ENCODE data around the gene C10orf62.
"Not testable (repeated sequence)": the region's sequence is repeated elsewhere in the genome, so short reads cannot be mapped to it uniquely, and the experiment has no call there.

Gene C10orf62

GRCh38 chr10:97589479-97589878 lies at the start of gene C10orf62:
TSS of gene C10orf62 (plus strand) at chr10:97589721. CDS start at chr10:97589898, 177 bp downstream.
- no peak for DNase-seq (ENCODE audit: extremely low read depth in 1 of 2, low read depth in 1 of 2)

- no peak for DNase-seq (ENCODE audit: extremely low read depth in 1 of 2, low read depth in 1 of 2)
Measured at GRCh38 chr10:97540669-97541500, 48.6 kb upstream of the C10orf62 start.

DNA sequence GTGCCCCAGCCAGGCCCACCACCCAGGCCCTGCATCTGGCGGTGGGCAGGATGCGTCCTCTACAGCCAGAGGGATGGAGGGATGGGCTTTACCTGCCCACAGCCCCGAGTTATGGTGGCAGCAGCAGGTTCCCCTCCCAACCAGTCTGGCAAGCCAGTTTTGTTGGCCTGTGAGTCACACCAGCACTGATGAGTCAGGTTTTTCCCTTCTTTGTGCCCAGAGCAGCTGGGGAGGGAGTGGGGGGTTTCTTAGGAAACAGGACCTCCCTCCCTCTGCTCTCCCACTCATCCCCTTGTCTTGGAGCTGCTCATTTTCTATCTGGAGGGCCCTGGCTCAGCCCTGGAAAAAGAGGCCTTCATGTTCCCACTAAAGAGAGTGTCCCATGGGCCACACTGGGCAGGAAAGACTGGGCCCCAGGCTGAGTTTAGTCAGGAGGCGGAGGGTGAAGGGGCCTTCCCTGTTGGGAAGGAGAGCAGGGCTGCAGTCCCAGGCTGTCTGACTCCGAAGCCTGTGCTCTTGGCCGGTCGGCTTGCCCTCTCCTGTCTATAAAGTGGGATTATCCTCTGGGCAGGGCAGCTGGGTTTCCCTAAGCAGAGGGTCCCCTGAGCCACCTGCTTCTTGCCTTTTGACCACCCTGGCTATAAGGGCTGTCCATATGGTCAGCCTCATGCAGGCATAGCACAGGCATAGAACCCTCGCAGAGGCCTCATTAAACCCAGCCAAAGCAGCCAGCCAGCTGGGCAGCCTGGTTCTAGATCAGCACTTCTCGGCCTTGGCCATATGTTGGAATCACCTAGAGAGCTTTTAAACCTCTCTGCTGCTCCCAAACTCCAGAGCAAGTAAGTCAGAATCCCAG lies 47.1 kb upstream of the C10orf62 start:
- DNase-seq (ENCODE audit: extremely low read depth in 1 of 2, low read depth in 1 of 2): peak in 1 of 2 donors; percentile 39

DNA sequence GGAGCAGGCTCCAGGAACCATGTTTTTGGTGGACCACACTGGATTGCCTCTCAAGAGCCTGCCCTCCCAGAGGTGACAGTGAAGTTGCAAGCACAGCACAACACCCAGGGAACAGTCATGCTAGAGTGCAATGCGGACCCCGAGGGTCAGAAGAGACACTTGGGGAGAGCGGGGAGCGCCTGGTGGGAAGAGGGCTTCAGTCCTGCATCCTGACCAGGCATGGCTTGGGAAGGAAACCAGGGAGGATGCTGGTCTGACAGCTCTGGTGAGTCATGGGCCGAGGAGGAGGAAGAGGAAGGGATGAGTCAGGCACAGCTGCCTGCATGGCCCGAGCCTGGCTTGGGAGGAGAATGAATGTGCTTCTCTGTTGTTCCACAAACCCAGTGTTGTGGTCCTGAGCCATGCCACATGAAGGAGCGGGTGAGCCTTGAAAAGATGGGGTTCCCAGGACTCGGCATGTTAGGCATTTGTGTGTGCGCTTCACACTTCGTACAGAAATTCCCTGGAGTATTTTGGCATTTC lies 46.4 kb upstream of the C10orf62 start:
- peak; percentile 35 to 61 for DNase-seq (ENCODE audit: extremely low read depth in 1 of 2, low read depth in 1 of 2)

DNA sequence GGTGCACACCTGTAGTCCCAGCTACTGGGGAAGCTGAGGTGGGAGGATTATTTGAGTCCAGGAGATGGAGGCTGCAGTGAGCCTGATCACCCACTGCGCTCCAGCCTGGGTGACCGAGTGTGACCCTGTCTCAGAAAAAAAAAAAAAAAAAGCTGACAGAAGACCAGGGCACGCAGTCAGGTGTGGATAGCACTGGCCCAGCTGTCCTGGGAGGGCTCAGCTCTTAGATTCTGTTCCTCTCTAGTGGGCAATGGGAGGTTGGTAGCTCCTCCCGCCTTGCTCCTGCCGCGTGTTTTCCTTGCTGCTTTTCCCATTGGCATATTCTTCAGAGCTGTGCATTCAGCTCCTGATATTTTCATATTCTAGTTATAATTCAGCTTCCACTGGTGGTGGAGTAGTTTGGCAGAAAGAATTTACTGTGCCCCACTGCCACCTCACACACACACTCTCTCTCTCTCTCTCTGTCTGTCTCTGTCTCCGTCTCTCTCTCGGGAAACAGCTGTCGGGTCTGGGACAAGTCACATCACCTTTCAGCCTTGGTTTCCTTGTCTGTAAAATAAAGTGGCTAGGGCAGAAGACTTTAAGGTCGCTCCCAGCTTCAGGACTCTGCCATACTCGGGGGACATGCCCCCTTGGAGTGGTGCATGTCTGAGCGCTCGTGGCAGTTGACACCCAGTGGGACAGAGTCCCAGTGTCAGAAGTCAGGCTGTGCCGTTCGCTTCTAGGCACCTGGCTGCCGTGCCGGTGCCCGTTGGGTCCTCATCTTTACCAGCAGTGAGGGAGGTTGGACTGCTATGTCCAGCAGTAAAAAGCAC lies 42.9 kb upstream of the C10orf62 start:
- no peak for DNase-seq (ENCODE audit: extremely low read depth in 1 of 2, low read depth in 1 of 2)

DNA sequence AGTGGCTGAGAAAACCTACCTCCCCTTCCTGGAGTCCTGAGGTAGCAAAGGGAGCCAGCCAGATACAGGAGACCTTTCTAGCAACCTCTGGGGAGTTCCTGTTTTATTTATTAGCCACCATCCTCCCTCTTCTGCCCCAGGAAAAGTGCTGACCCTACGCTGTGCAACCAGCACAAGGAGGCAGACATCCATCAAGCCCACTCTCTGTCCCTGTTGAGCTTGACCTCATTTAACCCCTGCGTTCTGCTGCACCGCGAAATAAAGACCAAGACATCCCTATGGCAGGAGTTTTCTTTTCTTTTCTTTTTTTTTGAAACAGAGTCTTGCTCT lies 42.3 kb upstream of the C10orf62 start:
- DNase-seq (ENCODE audit: extremely low read depth in 1 of 2, low read depth in 1 of 2): no peak

- no peak for DNase-seq (ENCODE audit: extremely low read depth in 1 of 2, low read depth in 1 of 2)
Measured at GRCh38 chr10:97547962-97548361, 41.6 kb upstream of the C10orf62 start.

GRCh38 chr10:97548828-97549455 lies 40.6 kb upstream of the C10orf62 start:
- no peak for DNase-seq (ENCODE audit: extremely low read depth in 1 of 2, low read depth in 1 of 2)

DNA sequence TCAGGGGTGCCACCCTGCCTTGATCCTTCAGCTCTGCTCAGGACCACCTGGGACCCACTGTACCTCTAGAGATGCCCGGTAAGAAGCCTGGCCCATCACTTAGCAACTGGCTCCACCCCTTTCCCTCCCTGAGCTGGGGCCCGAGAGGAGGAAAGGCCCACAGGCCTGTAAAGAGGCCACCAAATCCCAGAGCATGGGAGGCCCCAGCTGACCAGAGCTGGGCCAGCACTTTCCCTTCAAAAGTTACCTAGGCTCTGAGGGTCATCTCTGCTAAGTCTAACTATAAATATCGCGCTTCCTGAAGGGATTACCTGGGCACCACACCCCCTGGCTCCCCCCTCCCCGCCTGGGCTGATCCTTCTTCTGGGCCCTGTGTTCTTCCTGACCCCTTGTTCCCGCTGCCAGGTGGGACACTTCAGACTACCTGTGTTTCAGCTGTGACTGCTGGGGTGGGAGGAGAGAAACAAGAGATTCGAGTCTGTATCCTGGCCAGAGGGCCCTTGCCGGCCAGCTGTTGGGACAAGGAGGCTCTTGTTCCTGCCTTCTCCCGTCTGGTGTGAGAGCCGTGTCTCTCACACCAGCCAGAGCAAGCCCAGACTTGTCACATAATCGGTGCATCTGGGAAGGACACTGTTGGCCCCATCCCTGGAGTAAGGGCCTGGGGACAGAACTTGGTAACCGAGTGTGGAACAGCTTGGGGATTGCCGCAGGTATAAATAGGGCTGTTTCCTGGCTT lies 39.8 kb upstream of the C10orf62 start:
- no peak for DNase-seq (ENCODE audit: extremely low read depth in 1 of 2, low read depth in 1 of 2)

GRCh38 chr10:97550336-97551149 lies 39.0 kb upstream of the C10orf62 start:
- DNase-seq (ENCODE audit: extremely low read depth in 1 of 2, low read depth in 1 of 2): no peak

- DNase-seq (ENCODE audit: extremely low read depth in 1 of 2, low read depth in 1 of 2): no peak
Measured at GRCh38 chr10:97551271-97551670, 38.2 kb upstream of the C10orf62 start.

- DNase-seq (ENCODE audit: extremely low read depth in 1 of 2, low read depth in 1 of 2): peak in 1 of 2 donors; percentile 32
Measured at GRCh38 chr10:97553575-97554031, 35.9 kb upstream of the C10orf62 start.

- DNase-seq (ENCODE audit: extremely low read depth in 1 of 2, low read depth in 1 of 2): not testable (repeated sequence)
Measured at GRCh38 chr10:97554336-97554735, 35.2 kb upstream of the C10orf62 start.

GRCh38 chr10:97555541-97555940 lies 34.0 kb upstream of the C10orf62 start:
- DNase-seq (ENCODE audit: extremely low read depth in 1 of 2, low read depth in 1 of 2): not testable (repeated sequence)

DNA sequence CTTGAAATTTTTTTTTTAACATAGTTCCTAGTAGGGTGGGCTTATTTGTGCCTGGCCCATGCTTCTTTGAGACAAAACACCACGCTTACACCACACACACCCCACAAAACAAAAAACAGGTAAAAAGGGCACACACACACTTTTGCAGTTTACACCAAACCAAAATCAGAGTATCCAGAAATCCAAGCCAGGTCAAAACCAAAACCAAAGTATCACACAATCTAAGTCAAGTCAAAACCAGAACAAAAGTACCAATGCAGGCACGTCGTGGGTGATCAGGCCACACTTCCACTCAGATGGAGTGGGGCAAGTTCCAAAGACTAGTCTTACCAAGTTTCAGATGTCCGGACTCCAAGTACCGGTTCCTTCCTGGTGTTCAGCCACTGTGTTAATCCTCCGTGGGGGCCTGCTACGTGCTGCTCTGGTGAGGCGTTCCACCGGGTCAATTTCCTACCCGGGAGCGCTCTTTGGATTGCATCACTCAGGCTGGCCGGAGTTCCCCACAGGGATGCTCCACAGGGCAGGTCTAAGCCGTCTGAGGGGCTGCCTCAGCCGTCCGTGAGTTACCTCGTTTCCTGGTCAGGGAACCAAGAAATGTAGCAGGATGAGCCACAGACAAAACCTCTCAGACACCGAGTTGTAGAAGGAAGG lies 28.7 kb upstream of the C10orf62 start:
- DNase-seq (ENCODE audit: extremely low read depth in 1 of 2, low read depth in 1 of 2): not testable (repeated sequence)

DNA sequence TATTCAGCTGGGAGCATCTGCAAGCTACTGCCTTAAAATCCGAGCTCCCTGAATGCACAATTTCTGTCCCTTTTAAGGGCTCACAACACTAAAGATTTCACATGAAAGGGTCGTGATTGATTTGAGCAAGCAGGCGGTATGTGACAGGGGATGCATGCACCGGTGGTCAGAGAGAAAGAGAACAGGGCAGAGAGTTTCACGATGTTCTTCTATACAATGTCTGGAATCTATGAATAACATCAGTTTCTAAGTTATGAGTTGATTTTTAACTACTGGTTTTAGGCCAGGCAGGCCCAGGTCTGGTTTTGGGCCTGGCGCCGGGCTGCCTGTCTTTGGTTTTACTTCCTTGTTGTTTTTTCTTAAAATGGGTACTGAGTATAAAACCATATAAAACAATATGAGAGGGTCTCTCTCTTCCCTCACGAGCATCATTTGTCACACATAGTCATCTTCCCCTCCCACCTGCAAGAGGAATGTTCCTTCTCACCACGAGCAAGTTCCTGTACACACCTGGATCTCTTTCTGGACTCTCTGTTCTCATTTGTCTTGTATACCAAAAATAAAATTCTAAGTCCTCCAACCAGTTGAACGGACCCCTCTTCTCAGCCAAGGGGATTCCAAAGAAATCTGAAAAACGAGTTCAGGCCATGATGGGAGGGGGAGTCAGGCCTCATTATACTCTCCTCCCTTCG lies 28.0 kb upstream of the C10orf62 start:
- DNase-seq (ENCODE audit: extremely low read depth in 1 of 2, low read depth in 1 of 2): not testable (repeated sequence)

DNA sequence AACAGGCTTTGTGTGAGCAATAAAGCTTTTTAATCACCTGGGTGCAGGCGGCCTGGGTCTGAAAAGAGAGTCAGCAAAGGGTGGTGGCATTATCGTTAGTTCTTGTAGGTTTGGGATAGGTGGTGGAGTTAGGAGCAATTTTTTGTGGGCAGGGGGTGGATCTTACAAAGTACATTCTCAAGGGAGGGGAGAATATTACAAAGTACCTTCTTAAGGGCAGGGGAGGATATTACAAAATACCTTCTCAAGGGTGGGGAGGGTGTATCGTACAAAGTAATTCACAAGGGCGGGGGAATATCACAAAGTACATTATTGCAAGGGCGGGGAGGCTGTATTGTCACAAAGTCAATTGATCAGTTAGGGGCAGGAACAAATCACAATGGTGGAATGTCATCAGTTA lies 27.2 kb upstream of the C10orf62 start:
- not testable (repeated sequence) for DNase-seq (ENCODE audit: extremely low read depth in 1 of 2, low read depth in 1 of 2)

GRCh38 chr10:97563337-97563736 lies 26.2 kb upstream of the C10orf62 start:
- DNase-seq (ENCODE audit: extremely low read depth in 1 of 2, low read depth in 1 of 2): no peak
